Measurements from ENCODE around the gene C2CD5. TPM values are rescaled to one million over a fixed set of nuclear protein-coding genes. Genes with fewer than 3 reads are reported as not detected.

C2CD5 gene
- polyA plus RNA-seq, 1 experiment, result 11.0 TPM

- Histone ChIP-seq H3K4me3 (ENCODE audit: low read depth, low read length) (no peak overlapping the region), H3K36me3 (ENCODE audit: control insufficient read depth, insufficient read depth, low read length) (no peaks in the 10 kb centered on the region), H3K27me3 (ENCODE audit: control insufficient read depth, insufficient read depth, low read length) (no peaks in the 10 kb centered on the region)
- ChIA-PET POLR2A (no interaction called here), CTCF (no interaction called here)
- no peak for TF ChIP-seq CTCF (IDR thresholded peaks at IDR 0.05; ENCODE audit: insufficient read depth, low read depth, low read length)
- DNase-seq (ENCODE audit: low read depth), result no peak
Observed at GRCh38 chr12:22415342-22416309, 128.7 kb downstream of the C2CD5 start.

- no peaks in the 10 kb centered on the region for H3K27me3 ChIP-seq (ENCODE audit: control insufficient read depth, insufficient read depth, low read length)
- DNase-seq (ENCODE audit: low read depth), result no peak
- no peak for TF ChIP-seq CTCF (IDR thresholded peaks at IDR 0.05; ENCODE audit: insufficient read depth, low read depth, low read length)
- no peaks in the 10 kb centered on the region for H3K36me3 ChIP-seq (ENCODE audit: control insufficient read depth, insufficient read depth, low read length)
- ChIA-PET POLR2A (no interaction called here), CTCF (no interaction called here)
- no peak overlapping the region for H3K4me3 ChIP-seq (ENCODE audit: low read depth, low read length)
Observed at GRCh38 chr12:22414742-22415141, 129.6 kb downstream of the C2CD5 start.

DNA sequence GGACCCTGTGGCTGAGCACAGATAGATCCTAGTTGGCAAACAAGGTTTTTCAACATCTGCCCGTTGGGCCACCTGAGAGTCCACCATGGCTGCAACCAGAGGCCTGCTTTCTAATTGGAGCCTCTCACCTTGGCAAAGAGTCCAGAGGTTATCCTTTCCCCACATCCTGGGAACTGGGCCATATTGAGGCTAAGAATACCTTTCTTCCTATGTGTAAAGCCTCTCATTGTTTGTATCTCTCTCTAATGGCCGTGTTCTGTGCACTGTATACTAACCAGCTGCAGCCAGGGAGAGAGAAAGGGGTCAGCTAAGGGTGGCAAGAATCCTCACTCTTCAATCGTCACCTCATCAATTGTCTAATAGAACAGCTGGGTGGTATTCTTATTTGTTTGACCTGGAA lies 130.8 kb downstream of the C2CD5 start:
- no peaks in the 10 kb centered on the region for H3K27me3 ChIP-seq (ENCODE audit: control insufficient read depth, insufficient read depth, low read length)
- TF ChIP-seq CTCF (IDR thresholded peaks at IDR 0.05; ENCODE audit: insufficient read depth, low read depth, low read length), result no peak
- H3K36me3 ChIP-seq (ENCODE audit: control insufficient read depth, insufficient read depth, low read length), result no peaks in the 10 kb centered on the region
- no peak overlapping the region for H3K4me3 ChIP-seq (ENCODE audit: low read depth, low read length)
- CTCF ChIA-PET, result no interaction called here
- no peak for DNase-seq (ENCODE audit: low read depth)
- POLR2A ChIA-PET, result no interaction called here

GRCh38 chr12:22412581-22412980 lies 131.8 kb downstream of the C2CD5 start:
- CTCF ChIA-PET, result no interaction called here
- Histone ChIP-seq H3K27me3 (ENCODE audit: control insufficient read depth, insufficient read depth, low read length) (no peaks in the 10 kb centered on the region), H3K4me3 (ENCODE audit: low read depth, low read length) (no peak overlapping the region), H3K36me3 (ENCODE audit: control insufficient read depth, insufficient read depth, low read length) (no peaks in the 10 kb centered on the region)
- no peak for DNase-seq (ENCODE audit: low read depth)
- TF ChIP-seq CTCF (IDR thresholded peaks at IDR 0.05; ENCODE audit: insufficient read depth, low read depth, low read length), result no peak
- POLR2A ChIA-PET, result no interaction called here

DNA sequence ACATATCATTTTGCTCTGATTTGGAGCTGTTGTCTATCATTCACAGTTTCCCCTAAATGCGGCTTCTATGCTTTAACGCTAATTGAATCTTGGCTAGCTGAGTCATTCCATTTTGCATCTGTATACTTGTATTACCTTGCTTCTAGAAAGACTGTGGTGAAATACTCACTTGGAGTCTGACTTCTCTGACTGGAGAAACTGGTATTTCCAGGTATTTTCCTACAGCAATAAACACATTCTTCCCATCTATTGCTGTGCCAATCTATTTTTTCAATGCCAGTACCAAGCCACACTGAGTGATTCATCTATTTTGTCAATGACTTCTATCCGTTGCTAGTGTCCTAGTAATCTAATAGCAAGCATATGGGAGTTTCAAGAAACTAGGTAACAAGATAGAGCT lies 133.9 kb downstream of the C2CD5 start:
- CTCF ChIA-PET, result no interaction called here
- no peak for DNase-seq (ENCODE audit: low read depth)
- POLR2A ChIA-PET, result interaction anchor here (0.5 kb wide), 1 partner anchor 223 kb away, joined by 8 read pairs; no protein-coding TSS in a partner anchor

More for the DNA sequence above, 133.9 kb downstream of the C2CD5 start:
- Histone ChIP-seq H3K27me3 (ENCODE audit: control insufficient read depth, insufficient read depth, low read length) (no peaks in the 10 kb centered on the region), H3K4me3 (ENCODE audit: low read depth, low read length) (no peak overlapping the region), H3K36me3 (ENCODE audit: control insufficient read depth, insufficient read depth, low read length) (no peaks in the 10 kb centered on the region)
- TF ChIP-seq CTCF (IDR thresholded peaks at IDR 0.05; ENCODE audit: insufficient read depth, low read depth, low read length), result no peak

Measured in BJ (cell line).